HL-60/S4 treated with phorbol 12-myristate 13-acetate at 8.2 ng/mL for 4 days and 3 days (cell line): ENCODE data around the gene ATP6V1F.

Experiments used
- in situ Hi-C: fragments of 300-500 bp; cut with MboI; formaldehyde crosslinking; loops from 2 replicates; pipeline ENCODE4 v1.15.0; 2022; ENCODE audit warnings: low sequenced_read_pairs

The ATP6V1F gene, protein sequence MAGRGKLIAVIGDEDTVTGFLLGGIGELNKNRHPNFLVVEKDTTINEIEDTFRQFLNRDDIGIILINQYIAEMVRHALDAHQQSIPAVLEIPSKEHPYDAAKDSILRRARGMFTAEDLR

DNA sequence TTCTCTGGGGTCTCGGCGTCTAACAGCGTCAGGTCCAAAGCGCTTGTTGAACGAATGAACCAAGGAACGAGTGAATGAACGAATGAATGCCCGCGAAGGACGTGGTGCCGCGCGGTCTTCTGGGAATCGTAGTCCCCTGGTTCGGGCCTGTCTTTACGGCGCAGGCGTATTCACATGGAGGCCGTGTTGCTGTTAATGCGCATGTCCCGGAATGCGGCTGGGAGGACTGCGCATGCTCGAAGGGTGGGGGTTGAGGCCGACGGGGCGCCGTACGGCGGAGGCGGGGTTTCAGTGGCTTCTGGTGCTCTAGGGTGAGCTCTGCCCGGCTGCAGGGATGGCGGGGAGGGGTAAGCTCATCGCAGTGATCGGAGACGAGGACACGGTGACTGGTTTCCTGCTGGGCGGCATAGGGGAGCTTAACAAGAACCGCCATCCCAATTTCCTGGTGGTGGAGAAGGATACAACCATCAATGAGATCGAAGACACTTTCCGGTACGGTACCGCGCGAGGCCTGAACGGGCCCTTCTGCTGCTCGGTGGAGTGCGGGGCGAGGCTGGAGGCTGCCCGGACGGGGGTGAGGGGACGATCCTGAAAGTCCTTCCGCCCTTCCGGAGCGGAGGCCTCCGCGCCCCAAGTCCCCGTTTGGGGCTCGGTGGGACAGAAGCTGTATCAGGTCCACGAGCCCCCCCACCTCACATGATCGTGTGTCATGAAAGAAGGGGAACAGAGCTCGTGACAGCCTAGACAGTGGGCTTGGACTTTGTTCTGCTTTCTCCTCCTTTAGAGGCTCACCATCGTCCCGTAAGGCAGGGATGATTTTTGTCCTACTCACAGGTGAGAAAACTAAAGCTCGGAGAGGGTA is at the start of gene ATP6V1F:
ATP6V1F (plus strand) TSS at position 286 of the 862 bp plus-strand sequence; CDS start at position 335, 49 bp downstream.
- in situ Hi-C loops: no loop called here

DNA sequence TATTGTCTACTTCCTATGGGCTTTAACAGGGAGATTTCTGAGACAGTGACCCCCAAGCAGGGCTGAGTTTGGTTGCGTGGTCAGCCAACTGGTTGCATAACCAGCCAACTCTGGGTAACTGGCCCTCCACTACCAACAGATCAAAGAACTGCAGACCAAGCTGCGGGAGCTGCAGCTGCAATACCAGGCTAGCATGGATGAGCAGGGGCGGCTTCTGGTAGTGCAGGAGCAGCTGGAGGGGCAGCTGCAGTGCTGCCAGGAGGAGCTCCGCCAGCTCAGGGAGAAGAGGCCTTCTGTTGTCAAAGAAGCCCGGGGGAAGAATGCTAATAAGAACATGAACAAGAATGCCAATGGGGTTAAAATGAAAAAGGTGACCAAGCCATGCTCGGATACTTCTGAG is 48.2 kb upstream of the ATP6V1F start:
- in situ Hi-C loops: no loop called here

DNA sequence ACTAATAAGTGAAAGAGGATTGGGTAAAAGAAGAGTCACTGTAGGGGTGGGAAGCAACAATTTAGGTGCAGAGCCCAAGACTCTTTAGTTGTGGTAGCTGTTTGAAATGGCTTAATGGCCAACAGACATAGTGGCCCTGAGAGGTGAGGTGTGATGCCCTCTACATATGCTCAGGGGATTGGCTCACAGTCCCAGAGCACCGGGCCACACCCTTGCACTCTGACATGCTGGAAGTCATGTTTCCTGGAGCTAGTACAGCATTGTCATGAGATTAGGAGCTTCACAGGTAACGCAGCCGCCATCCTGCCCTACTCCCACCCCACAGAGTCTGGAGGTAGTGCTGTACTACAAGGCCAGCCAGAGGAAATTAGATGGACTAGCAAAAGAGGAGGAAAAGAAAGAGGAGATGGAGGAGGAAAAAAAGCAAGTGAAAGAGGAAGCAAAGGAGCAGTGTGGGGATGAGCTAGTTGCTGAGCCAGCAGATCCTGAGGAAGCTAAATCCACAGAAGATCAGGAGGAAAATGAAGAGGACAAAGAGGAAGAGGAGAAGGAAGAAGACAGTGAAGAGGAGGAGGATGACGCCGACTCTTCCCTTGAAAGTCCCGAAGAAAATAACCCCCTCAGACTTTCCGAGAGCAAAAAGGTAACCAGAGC is 47.2 kb upstream of the ATP6V1F start:
- in situ Hi-C loops: no loop called here

DNA sequence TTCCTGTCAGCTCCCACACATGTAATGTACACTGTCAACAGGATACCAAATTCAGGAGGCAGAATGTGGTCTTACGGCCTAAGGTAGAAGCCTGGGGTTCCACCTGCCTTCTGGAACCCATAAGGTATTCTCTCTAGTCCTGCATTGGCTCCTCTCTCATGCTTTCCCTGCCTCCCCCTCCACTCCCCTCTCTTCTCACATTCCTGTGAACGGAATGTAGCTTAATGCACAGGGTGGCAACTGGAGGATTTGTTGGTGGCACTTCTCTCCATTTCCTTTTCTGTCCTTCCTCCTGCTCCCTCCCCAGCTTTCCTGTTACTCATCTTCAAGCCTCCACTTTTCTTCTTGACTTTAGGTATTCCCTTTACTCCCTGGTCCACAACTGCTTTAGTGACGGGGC is 44.0 kb upstream of the ATP6V1F start:
- in situ Hi-C loops: no loop called here

DNA sequence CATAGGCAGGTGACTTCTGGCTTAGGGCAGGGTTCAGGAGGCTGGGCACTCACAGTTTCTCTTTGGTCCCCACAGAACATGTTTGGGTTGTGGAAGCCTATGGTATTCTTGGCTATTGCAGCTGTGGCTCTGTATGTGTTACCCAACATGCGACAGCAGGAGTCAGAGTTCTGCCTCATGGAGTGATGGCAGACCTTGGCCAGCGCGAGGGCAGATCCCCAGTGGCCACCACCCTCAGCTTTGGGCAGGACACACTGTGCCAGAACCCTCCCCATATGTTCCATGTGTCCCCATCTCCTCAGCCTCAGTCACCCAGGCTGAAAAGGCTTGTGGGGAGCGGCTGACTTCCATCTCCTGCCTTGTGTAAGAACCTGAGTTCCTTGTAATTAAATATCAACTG is 40.9 kb upstream of the ATP6V1F start:
- in situ Hi-C loops: no loop called here

DNA sequence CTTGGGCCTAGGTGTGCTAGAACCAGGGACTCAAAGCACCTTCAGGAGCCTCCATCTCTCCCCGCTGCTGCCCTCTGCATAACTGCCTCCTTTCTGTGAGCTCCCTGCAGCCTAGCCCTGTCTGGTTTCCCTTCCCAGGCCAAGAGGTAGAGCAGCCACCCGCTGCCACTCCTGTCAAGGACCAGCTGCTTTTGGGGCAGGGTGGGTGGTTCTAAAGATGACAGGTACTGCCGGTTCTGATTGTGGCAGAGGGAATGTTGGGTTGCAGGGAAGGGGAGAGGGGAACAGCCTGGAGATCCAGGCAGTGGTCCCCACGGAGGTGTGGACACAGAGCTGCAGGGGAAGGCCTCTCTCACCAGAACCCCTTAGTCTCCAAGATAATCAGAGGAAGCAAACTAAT is 36.1 kb upstream of the ATP6V1F start:
- in situ Hi-C loops: no loop called here

DNA sequence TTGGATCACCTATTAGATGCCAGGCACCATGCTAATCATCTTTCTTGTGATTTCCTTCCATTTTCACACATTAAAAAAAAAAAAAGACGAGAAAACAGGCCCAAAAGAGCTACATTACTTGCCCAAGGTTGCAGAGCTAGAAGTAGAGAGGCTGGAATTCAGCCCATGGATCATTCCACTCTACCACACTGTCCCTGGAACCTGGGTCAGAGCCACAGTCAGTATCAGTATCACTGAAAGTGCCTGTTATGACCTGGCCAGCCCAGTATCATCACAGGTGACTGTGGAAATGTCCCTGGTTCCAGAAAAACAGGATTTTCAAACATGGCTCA is 35.8 kb upstream of the ATP6V1F start:
- in situ Hi-C loops: no loop called here

DNA sequence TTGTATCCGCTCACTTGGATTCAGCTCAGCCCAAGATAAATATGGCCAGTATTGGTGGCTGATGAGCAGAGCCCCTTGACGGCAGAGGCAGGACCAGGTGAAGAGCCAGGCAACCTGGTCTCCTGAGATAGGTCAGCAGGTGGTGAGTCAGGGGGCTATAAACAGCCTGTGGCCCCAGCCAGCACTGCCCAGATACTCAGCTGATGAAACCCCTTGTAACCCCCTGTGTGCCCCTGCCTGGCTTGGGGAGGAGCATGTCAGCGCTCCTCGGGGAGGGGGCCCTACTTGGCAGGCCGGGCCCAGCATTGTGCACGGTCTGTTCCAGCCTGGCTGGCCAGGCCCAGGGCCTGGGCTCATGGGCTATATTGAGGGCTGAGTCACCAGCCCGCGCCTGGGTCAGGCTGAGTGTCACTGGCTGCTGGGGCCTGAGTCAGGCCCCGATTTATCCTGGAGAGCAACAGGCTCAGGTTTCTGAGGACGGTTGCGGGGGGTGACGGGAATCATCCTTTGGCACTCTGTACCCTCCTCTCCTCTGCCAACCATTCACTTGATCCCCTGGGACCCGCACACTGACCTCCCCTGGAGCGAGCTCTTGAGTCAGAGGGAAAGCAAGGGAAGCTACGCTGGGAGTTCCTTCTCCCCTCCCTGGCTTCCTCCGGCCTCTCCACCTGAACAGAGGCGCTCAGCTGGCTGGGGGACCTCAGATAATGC is 35.3 kb upstream of the ATP6V1F start:
- in situ Hi-C loops: no loop called here

DNA sequence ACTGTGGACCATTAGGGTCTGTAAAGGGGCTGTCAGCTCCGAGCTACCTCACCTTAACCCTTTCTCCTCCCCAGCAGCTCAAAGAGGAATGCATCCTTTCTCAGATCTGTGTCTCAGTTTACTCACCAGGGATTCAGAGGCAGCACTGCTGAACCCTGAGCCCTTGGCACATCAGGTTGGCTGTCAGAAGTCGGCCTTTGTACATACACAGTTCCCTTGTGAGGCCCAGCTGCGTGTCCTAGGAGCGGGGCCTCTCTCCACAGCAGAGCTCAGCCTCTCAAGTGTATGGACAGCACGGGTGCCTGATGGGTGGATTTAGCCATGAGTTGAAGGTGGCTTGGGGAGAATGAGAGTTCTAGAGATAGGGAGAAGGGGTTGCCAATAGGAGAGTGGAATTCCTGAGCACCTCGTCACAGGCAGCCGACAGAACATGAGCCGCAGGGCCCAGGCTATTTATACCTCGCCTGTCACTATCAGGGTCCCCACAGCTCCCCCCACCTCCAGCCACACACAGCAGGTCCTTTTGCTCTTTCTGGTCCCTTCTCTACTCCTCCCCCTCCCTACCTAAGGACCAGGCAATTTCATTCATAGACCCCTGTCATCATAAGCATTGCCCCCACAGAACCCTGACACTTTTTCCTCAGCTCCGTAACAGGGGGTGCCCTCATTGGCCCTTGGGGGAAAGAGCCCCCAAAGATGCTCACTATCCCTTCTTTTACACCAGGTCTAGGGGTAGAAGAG is 34.5 kb upstream of the ATP6V1F start:
- in situ Hi-C loops: no loop called here

DNA sequence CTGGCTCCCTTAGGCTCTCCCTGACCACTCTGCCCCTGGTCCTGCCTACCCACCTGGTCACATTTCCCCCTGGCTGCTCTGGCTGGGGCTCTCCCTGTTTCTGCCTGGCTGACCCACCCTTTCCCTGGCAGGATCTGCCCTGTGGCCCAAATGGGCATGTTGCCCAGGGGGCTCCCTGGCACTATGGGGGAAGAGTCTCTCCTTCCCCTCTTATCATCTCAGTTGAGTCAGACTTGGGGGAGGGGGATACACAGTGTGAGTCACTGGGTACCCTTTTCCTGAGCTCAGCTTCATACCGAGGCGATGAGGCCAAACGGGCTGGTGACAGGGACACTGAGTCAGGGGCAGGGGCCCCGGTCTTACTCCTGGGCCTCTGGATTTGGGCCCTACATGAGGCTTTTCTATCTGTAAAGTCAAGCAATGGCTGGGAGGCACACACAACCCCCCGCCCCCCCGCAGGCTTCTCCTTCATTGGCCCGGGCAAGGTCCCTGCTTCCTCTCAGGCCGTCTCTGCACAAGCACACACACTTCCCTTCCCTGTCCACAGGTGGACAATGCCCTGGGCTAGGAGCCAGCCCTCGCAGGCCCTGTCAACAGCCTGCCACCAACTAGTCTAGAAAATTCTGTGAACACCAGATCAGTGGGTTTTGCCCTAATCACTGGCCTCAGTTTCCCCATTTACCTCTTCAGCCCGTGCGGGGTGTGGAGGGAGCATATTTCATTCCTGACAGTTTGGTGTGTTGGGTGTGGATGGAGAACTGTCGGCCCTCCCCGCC is 33.1 kb upstream of the ATP6V1F start:
- in situ Hi-C loops: no loop called here

DNA sequence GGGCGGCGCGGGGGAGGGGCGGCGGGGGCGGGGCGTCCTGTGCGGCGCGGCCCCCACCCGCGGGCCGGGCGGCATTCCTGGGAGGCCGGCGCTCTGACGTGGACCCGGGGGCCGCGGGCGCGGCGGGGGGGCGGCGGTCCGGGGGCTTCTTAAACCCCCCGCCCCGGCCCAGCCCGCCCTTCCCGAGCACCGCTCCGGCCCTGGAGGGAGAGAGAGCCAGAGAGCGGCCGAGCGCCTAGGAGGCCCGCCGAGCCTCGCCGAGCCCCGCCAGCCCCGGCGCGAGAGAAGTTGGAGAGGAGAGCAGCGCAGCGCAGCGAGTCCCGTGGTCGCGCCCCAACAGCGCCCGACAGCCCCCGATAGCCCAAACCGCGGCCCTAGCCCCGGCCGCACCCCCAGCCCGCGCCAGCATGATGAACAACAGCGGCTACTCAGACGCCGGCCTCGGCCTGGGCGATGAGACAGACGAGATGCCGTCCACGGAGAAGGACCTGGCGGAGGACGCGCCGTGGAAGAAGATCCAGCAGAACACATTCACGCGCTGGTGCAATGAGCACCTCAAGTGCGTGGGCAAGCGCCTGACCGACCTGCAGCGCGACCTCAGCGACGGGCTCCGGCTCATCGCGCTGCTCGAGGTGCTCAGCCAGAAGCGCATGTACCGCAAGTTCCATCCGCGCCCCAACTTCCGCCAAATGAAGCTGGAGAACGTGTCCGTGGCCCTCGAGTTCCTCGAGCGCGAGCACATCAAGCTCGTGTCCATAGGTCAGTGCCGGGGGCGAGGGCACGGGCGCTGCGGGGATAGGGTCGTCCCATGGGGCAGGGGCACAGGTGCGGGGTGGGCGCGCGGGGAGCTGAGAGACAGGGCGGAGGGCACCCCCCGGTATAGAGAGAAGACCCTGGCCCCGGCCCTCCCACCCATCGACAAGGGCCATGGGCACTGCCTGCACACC is 32.2 kb upstream of the ATP6V1F start, which contains the start of gene FLNC:
FLNC (plus strand) TSS at position 176 of the 947 bp plus-strand sequence; CDS start at position 408, 232 bp downstream.
- in situ Hi-C loops: no loop called here

DNA sequence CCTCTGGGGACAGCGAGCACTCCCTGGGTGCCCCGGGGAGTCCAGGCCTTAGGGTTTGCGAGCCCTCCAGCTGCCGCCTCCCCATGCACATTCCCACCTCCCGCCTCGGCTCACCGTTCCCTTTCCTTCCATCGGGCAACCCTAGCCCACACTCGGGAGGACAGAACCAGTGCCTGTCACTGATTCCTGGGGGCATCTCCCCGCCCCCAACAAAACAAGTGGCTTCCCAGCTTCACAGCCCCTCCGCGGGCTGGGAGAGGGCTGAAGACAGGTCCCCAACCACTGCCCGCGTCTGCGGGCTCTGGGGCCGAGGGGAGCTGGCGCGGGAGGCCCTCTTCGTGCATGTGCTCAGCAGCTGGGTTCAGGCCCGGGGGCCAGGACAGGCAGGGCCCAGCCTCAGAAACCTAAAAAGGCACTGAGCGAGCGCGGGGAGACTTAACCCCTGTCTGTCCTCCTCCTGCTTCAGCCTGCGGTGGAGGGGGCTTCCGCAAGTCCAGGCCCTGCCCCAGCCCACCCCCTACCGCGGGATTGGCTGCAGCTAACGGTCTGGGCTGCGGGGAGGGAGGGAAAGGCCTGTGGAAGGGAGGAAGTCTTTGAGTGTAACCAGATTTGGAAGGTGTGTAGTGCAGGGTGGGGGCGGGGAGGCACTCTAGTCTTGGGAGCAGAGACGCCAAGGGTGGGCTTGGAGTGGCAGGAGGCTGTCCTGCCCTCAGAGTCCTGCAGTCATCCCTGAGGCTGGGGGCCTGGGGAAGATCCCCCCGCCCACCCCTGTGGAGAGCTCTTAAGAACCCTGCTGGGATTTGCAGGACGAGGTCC is 31.3 kb upstream of the ATP6V1F start:
- in situ Hi-C loops: no loop called here

DNA sequence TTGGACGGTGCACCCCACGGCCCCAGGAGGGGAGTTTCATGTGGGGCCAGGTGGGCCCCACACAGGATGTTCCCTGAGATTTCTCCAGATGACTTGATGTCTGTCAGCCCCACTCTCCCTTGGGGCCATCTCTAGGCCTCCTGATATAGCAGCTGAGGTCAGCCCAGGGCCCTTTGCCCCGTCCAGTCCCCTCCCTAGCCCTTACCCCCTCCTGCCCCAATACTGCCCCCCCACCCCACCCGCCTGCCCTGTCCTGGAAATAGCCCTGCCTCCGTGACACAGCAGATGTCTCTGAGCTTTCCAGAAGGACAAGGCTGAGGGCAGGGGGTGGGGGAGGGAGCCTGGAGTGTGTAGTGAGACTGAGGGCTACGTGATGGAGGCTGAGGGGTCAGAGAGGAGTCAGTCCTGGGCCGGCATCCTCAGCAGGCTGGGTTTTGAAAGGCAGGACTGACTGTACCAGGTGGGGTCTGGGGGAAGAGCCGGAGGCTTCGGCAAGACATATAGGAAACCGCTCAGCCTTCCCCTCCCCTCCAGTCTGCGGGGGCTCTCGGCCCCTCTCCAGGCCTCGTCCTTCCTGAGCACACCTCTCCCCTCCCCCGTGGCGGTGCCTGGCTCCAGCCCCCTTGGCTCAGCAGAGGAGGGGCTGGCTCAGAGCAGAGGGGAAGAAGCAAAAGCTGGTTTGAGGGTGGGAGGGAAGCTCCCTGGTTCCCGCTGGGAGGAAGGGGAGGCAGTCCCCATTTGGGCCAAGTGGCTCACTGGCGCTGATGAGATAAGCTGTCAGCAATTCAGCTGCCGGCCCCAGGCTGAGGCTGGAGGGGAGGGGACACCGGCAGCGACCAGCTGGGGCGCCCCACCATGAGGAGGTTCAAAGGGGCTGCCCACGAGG is 30.4 kb upstream of the ATP6V1F start:
- in situ Hi-C loops: no loop called here

DNA sequence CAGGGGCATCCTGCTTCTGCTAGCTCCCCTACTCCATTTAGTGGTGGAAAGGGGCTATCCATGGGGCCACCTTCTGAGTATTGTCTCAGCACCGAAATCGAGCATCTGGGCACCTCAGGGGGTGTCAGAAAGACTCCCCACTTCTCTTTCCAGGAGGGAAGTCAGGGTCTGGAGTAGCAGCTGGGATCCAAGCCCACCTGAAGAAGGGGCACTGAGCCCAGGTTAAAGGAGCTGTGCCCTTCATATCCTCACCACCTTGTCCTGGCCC is 29.8 kb upstream of the ATP6V1F start:
- in situ Hi-C loops: no loop called here

DNA sequence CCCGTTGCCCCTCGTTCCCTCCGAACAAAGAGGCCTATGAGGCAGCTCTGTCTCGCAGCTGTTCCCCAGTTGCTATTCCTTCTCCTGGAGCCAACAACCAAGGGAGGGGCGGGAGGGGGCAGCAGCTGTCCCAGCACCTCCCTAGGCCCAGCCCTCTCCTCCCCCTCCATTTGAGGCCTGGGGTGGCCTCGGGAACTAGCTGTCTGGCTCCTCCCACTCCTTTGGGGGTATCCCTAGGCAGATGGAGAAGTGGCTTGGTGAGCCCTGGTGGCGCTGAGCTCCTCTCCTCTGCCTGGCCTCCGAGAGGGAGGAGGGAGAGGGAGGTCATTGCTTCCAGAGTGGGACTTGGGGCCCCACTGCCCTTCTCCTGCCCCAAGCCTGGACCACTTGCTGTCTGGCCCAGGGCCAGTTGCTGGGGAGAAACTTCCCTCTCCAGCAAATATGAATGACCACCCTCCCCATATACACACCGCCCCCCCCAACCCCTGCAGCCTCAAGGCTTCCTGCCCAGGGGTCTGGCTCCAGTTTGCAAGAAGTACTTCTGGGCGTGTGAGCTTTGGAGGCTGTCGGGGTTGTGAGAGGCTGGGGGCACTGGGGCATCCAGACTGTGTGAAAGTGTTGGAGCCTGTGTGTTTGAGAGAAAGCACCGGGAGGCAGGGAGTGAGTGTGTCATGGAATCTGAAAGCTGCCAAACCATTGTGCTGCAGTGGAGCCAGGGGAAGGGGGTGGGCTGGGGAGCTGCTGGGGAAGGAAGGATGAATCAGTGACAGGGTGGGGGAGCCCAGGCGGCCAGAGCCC is 29.3 kb upstream of the ATP6V1F start:
- in situ Hi-C loops: no loop called here

DNA sequence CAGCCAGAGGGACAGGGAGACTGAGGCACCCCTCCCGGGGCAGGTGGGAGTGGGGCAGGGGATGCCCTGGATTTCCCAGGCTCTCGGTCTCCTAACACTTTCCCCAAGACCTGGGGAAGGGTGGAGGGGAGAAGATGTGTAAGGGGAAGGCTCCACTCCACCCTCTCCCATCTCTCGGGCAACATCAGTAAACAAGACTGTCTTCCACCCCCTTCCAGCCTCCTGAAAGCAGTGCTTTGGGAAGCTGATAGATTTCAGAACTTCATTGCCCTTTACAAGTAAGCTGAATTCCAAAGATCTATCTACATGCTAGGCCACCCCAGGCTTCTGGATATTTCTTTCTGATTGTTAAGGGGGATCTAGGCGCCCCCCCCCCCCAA is 28.7 kb upstream of the ATP6V1F start:
- in situ Hi-C loops: no loop called here
